Subcutaneous adipose tissue (tissue), 4 donors: ENCODE data around the gene EREG. TPM values are rescaled to one million over a fixed set of nuclear protein-coding genes. Genes with fewer than 3 reads are reported as not detected.

Source experiments
- CTCF ChIP-seq: fragments of 450-650 bp; IDR thresholded peaks from one replicate; pipeline ENCODE4 v1.5.1; 2016; ENCODE audit warnings: low read depth, mild to moderate bottlenecking, control low read depth, antibody characterized with exemption, moderate library complexity
- total RNA-seq, 4 donors: library from RNA; depleted of rRNA; stranded (reverse); fragments of >200 nt; gene quantifications; one replicate each; pipeline ENCODE4 v1.1.0, GENCODE V29; 2016

The EREG gene
- 1 to 10 TPM in 3 of 4 donors, under 1 TPM in 1; 0.57 to 9.2 (median 2.3) TPM for total RNA-seq

- TF ChIP-seq CTCF = no peak
Measured at GRCh38 chr4:74364652-74365491, at the start of gene EREG. Gene EREG, plus strand, starts transcription at chr4:74365145. Its CDS starts 164 bp downstream, at chr4:74365309.

GRCh38 chr4:74315376-74315775, 49.6 kb upstream of the EREG start:
- no peak for TF ChIP-seq CTCF

- TF ChIP-seq CTCF = no peak
Measured at GRCh38 chr4:74316397-74316796, 48.5 kb upstream of the EREG start.

- TF ChIP-seq CTCF = no peak
Measured at GRCh38 chr4:74317616-74318246, 47.2 kb upstream of the EREG start.

GRCh38 chr4:74318276-74318675, 46.7 kb upstream of the EREG start:
- no peak for TF ChIP-seq CTCF

- no peak for TF ChIP-seq CTCF
Measured at GRCh38 chr4:74319470-74319869, 45.5 kb upstream of the EREG start.

GRCh38 chr4:74320559-74321118, 44.3 kb upstream of the EREG start:
- TF ChIP-seq CTCF = no peak
